Measurements from ENCODE around the gene KRTAP9-2.

DNA sequence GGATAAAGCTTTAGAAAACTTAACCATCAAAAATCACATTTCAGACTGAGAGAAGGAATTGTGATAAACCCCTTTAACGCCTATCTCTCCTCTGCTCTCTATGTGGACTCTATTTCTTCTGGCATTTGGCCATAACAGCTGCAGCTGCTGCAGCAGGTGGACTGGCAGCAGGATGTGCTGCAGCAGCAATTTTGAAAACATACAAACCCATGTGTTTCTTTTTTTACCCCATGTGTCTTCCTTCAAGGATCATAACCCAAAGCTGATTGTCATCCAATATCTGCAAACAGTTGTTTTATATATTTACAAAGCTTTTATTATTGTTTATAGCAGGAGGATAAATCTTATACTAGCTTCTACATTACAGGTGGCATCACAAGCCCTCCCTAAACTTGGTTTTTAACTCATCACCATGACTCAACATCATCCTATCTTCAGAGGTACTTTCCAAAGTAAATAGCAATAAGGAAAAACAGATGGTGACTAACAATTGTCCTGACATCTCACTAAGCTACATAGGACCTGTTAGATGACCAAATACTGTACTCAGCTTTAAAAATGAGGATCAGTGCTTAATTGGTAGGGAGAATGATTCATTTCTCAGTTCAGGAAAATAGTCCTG is 14.5 kb upstream of the KRTAP9-2 start:
- TF ChIP-seq POLR2AphosphoS5 (IDR thresholded peaks at IDR 0.05; ENCODE audit: low read depth) (no peak), CTCF (IDR thresholded peaks at IDR 0.05; ENCODE audit: insufficient read depth, low read length) (no peak), SPI1 (IDR thresholded peaks at IDR 0.05; ENCODE audit: borderline replicate concordance, low read depth) (no peak), GABPA (IDR thresholded peaks at IDR 0.05; ENCODE audit: low read depth) (no peak)
- TF ChIP-seq, protein P1, sequence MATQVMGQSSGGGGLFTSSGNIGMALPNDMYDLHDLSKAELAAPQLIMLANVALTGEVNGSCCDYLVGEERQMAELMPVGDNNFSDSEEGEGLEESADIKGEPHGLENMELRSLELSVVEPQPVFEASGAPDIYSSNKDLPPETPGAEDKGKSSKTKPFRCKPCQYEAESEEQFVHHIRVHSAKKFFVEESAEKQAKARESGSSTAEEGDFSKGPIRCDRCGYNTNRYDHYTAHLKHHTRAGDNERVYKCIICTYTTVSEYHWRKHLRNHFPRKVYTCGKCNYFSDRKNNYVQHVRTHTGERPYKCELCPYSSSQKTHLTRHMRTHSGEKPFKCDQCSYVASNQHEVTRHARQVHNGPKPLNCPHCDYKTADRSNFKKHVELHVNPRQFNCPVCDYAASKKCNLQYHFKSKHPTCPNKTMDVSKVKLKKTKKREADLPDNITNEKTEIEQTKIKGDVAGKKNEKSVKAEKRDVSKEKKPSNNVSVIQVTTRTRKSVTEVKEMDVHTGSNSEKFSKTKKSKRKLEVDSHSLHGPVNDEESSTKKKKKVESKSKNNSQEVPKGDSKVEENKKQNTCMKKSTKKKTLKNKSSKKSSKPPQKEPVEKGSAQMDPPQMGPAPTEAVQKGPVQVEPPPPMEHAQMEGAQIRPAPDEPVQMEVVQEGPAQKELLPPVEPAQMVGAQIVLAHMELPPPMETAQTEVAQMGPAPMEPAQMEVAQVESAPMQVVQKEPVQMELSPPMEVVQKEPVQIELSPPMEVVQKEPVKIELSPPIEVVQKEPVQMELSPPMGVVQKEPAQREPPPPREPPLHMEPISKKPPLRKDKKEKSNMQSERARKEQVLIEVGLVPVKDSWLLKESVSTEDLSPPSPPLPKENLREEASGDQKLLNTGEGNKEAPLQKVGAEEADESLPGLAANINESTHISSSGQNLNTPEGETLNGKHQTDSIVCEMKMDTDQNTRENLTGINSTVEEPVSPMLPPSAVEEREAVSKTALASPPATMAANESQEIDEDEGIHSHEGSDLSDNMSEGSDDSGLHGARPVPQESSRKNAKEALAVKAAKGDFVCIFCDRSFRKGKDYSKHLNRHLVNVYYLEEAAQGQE (IDR thresholded peaks at IDR 0.05; ENCODE audit: insufficient replicate concordance, low read depth), result no peak

Data from HL-60 (cell line).